GM21619 (cell line): ENCODE results near the gene KCNMB3.

ENCODE experiments used
- ATAC-seq: cut with Tn5 transposase; IDR thresholded peaks from one replicate; pipeline ENCODE4 v1.9.1; 2021; ENCODE audit not compliant: unreplicated experiment

Gene KCNMB3

DNA sequence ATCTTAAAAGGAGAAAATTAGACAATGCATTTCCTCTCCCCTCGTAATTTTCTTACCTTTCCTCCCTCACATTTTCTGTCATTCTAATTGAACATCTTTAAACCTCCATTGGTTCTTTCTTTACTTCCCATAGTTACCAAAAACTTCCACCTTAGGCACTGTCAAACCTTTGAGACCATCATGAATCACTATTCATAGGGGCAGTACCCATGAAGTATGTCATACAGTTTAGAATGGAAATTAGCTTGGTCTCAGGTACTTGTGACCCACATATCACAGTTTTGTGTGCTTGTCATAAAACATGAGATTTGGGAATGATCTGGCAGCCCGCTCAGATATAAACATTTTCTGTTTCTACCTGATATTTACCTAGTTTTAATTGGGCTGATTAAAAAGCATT is 50.1 kb downstream of the KCNMB3 start:
- ATAC-seq = no peak

DNA sequence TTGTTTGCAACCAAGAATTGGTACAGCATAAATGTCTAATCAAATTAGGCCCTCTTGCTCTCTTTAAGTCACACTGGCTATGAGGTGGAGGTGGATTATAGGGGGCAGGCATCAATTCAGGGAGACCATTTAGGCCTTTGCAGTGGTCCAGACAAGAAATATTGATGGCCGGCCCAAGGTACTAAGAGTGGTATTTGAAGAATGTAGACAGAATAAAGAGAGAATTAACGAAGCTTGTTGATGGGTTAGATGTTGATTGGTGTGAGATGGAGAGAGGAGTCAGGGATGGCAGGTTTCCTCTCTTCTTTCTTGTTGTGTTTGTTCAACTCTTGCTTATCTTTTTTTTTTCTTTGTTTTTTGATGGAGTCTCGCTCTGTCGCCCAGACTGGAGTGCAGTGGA is 54.2 kb downstream of the KCNMB3 start:
- no peak for ATAC-seq

DNA sequence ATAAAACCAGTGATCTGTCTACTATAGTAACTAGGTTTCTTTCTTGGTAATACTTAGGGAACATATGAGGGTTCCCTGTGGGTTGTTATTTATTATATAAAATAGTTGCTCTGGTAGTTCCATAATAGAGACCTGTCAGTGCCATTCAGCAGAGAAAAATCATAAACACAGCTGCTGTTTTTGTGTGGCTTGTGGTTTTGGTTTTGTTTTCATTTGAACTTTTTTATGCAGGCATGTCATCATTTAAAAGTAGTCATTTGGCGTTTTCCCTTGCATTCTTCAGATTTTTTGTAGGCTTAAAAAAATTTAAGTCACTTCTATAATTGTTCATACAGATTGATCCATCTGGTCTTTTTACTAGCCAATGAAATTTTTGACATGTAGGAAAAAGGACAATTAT is 54.8 kb downstream of the KCNMB3 start:
- peak; percentile 93 for ATAC-seq

DNA sequence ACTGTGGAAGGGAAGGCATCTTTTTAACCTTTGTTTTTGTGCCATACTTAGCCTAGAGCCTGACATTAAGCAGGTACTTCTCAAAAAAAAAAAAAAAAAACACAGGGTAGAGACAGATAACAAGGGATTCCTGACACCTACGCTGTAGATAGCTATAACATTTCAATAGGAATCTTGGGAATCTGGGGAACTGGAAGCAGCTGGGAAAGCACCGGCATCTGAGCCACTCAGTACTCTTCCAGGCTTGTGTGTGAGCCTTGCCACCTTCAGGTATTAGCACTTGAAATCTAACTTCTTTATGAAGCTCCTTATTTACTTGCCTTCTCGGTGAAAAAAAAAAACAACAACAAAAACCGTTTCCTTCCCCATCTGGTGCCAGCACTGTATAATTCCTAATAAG is 56.0 kb downstream of the KCNMB3 start:
- no peak for ATAC-seq
